H1 (cell line): Measurements from ENCODE around the gene PGM1. TPM values are rescaled to one million over a fixed set of nuclear protein-coding genes. Genes with fewer than 3 reads are reported as not detected.
A peak's percentile ranks its signal among the peaks of the same experiment; 100 is the strongest.

Experiments
- CTCF ChIA-PET: fragments of 300-600 bp; sonication (Branson Sonifier 250); formaldehyde crosslinking; loops from one replicate; lab custom pipeline; 2021; ENCODE audit not compliant: partially characterized antibody; lab: Charles Lee
- POLR2A ChIA-PET: fragments of 300-600 bp; sonication (Branson Sonifier 250); formaldehyde crosslinking; loops from one replicate; lab custom pipeline; 2021; ENCODE audit warnings: inconsistent platforms; ENCODE audit not compliant: partially characterized antibody; lab: Charles Lee
- DNase-seq, 2 experiments: peaks; one replicate each; pipeline versions ENCODE4 v3.0.0 to v3.0.0-alpha.2; 2010 to 2022; ENCODE audit warnings: low spot score in 2 of 2, low read depth in 1 of 2, mixed read lengths in 1 of 2
- FAIRE-seq: peaks from 2 replicates; lab custom pipeline; 2011; peaks lifted over from hg19 to GRCh38; lab: Jason Lieb, UNC
- H2AFZ ChIP-seq: 2 replicates; pipeline ENCODE4 v1.8.1; 2012; ENCODE audit warnings: low read length, inconsistent platforms
- H2AK5ac ChIP-seq: 2 replicates; pipeline ENCODE4 v1.6.1; 2013; ENCODE audit warnings: low read depth, low read length
- H2BK120ac ChIP-seq: replicated peaks from 2 replicates; pipeline ENCODE3; 2013; ENCODE audit warnings: low read depth, low read length, inconsistent platforms
- H2BK12ac ChIP-seq: 2 replicates; pipeline ENCODE4 v1.6.1; 2013; ENCODE audit warnings: low read depth, low read length
- H2BK15ac ChIP-seq: 2 replicates; pipeline ENCODE4 v1.6.1; 2013; ENCODE audit warnings: low read length
- H2BK20ac ChIP-seq: 2 replicates; pipeline ENCODE4 v1.6.1; 2013; ENCODE audit warnings: low read length
- H2BK5ac ChIP-seq: 2 replicates; pipeline ENCODE4 v1.6.1; 2013; ENCODE audit warnings: low read depth, low read length
- H3K14ac ChIP-seq: 2 replicates; pipeline ENCODE4 v1.6.1; 2013; ENCODE audit warnings: inconsistent platforms; ENCODE audit not compliant: insufficient read length
- H3K18ac ChIP-seq: 2 replicates; pipeline ENCODE4 v1.6.1; 2013; ENCODE audit warnings: low read length; ENCODE audit errors: extremely low read depth
- H3K23ac ChIP-seq: 2 replicates; pipeline ENCODE4 v1.6.1; 2013; ENCODE audit warnings: inconsistent platforms; ENCODE audit not compliant: insufficient read length
- H3K23me2 ChIP-seq: 2 replicates; pipeline ENCODE4 v1.6.1; 2013; ENCODE audit warnings: low read depth, low read length
- H3K27ac ChIP-seq: 2 replicates; pipeline ENCODE4 v1.6.1; 2011; ENCODE audit warnings: low read depth, low read length, inconsistent platforms
- H3K27me3 ChIP-seq, 4 experiments: replicated peaks in 1 of 4; 1 replicate in 1 of 4; 2 replicates in 3 of 4; pipeline versions ENCODE4 v1.6.1 to v1.8.1; 2011 to 2013; ENCODE audit warnings: low read length in 3 of 4, mild to moderate bottlenecking in 3 of 4, inconsistent platforms in 2 of 4, mixed read lengths in 2 of 4, moderate library complexity in 1 of 4; ENCODE audit not compliant: control insufficient read depth in 3 of 4, insufficient read depth in 3 of 4; ENCODE audit errors: extremely low read depth in 1 of 4
- H3K36me3 ChIP-seq, 4 experiments: 2 replicates each; pipeline versions ENCODE4 v1.6.1 to v1.8.1; 2011 to 2013; ENCODE audit warnings: mild to moderate bottlenecking in 4 of 4, low read length in 3 of 4, moderate library complexity in 2 of 4, control low read depth in 1 of 4, inconsistent platforms in 1 of 4; ENCODE audit not compliant: insufficient read depth in 4 of 4, control insufficient read depth in 2 of 4
- H3K4ac ChIP-seq: replicated peaks from 2 replicates; pipeline ENCODE3; 2013; ENCODE audit warnings: low read length, low read depth, mixed read lengths, inconsistent platforms; ENCODE audit not compliant: insufficient read length
- H3K4me1 ChIP-seq, 4 experiments: replicated peaks in 1 of 4; 1 replicate in 1 of 4; 2 replicates in 3 of 4; pipeline versions ENCODE4 v1.6.1 to v1.8.1; 2011 to 2013; ENCODE audit warnings: low read length in 3 of 4, inconsistent platforms in 2 of 4, mixed read lengths in 1 of 4; ENCODE audit not compliant: insufficient read depth in 4 of 4, control insufficient read depth in 3 of 4
- H3K4me2 ChIP-seq, 2 experiments: 2 replicates each; pipeline versions ENCODE4 v1.6.1 to v1.8.1; 2011 to 2013; ENCODE audit warnings: low read depth in 2 of 2, low read length in 2 of 2, control low read depth in 1 of 2, inconsistent platforms in 1 of 2, mild to moderate bottlenecking in 1 of 2; ENCODE audit not compliant: insufficient read depth in 1 of 2
- H3K4me3 ChIP-seq, 4 experiments: fragments of 200-600, 300-600 bp in 1 of 4; sonication (generic), shearing (Covaris generic), sonication (Bioruptor Twin) in 1 of 4; 2 replicates each; pipeline versions ENCODE4 v1.5.1 to v1.8.1; 2011 to 2016; ENCODE audit warnings: low read length in 4 of 4, low read depth in 3 of 4, control low read depth in 2 of 4, inconsistent platforms in 2 of 4, mild to moderate bottlenecking in 2 of 4, mixed read lengths in 1 of 4, moderate library complexity in 1 of 4; ENCODE audit not compliant: insufficient read depth in 2 of 4; ENCODE audit errors: extremely low read depth in 1 of 4
- H3K56ac ChIP-seq: replicated peaks from 2 replicates; pipeline ENCODE3; 2013; ENCODE audit warnings: low read depth, mild to moderate bottlenecking, mixed read lengths, low read length, inconsistent platforms; ENCODE audit not compliant: insufficient read length
- H3K79me1 ChIP-seq: 2 replicates; pipeline ENCODE4 v1.6.1; 2013; ENCODE audit warnings: low read depth, low read length, control low read depth
- H3K79me2 ChIP-seq, 2 experiments: 2 replicates each; pipeline versions ENCODE4 v1.6.1 to v1.8.1; 2012 to 2013; ENCODE audit warnings: low read length in 2 of 2, mild to moderate bottlenecking in 2 of 2, inconsistent platforms in 1 of 2; ENCODE audit not compliant: insufficient read depth in 2 of 2, control insufficient read depth in 1 of 2
- H3K9ac ChIP-seq, 4 experiments: replicated peaks in 1 of 4; 1 replicate in 1 of 4; 2 replicates in 3 of 4; pipeline versions ENCODE4 v1.6.1 to v1.8.1; 2011 to 2013; ENCODE audit warnings: low read depth in 3 of 4, low read length in 3 of 4, control low read depth in 2 of 4, mild to moderate bottlenecking in 2 of 4, moderate library complexity in 2 of 4, inconsistent platforms in 1 of 4; ENCODE audit errors: extremely low read depth in 1 of 4
- H3K9me3 ChIP-seq, 2 experiments: 2 replicates each; pipeline versions ENCODE4 v1.6.1 to v1.8.1; 2012 to 2013; ENCODE audit warnings: mild to moderate bottlenecking in 2 of 2, moderate library complexity in 2 of 2, control low read depth in 1 of 2, inconsistent platforms in 1 of 2, low read depth in 1 of 2, low read length in 1 of 2, mixed read lengths in 1 of 2; ENCODE audit not compliant: insufficient read depth in 2 of 2
- H4K20me1 ChIP-seq, 2 experiments: replicated peaks in 1 of 2; 2 replicates each; pipeline versions ENCODE3 to v1.8.1; 2011 to 2013; ENCODE audit warnings: inconsistent platforms in 2 of 2, low read length in 2 of 2, mild to moderate bottlenecking in 1 of 2; ENCODE audit not compliant: insufficient read depth in 2 of 2, control insufficient read depth in 1 of 2
- H4K5ac ChIP-seq: 2 replicates; pipeline ENCODE4 v1.6.1; 2013; ENCODE audit warnings: low read length, low read depth, mixed read lengths, inconsistent platforms; ENCODE audit not compliant: insufficient read length
- H4K8ac ChIP-seq: 2 replicates; pipeline ENCODE4 v1.8.0; 2013; ENCODE audit warnings: mild to moderate bottlenecking, moderate library complexity, low read length, inconsistent platforms; ENCODE audit not compliant: insufficient read depth; ENCODE audit errors: extremely low read depth
- H4K91ac ChIP-seq: replicated peaks from 2 replicates; pipeline ENCODE3; 2013; ENCODE audit warnings: low read length, mixed read lengths, inconsistent platforms; ENCODE audit not compliant: insufficient read length
- E2F6 ChIP-seq: IDR thresholded peaks from 2 replicates; pipeline ENCODE4 v1.6.1; 2012; ENCODE audit warnings: inconsistent platforms
- FOSL1 ChIP-seq: IDR thresholded peaks from 2 replicates; pipeline ENCODE4 v1.6.1; 2011; ENCODE audit warnings: mild to moderate bottlenecking, low read depth, low read length, moderate library complexity; ENCODE audit not compliant: insufficient read depth
- JUND ChIP-seq: IDR thresholded peaks from 2 replicates; pipeline ENCODE4 v1.6.1; 2011; ENCODE audit warnings: mild to moderate bottlenecking, improper control_type of control experiment, low read length
- MAX ChIP-seq: IDR thresholded peaks from 2 replicates; pipeline ENCODE4 v1.6.1; 2012; ENCODE audit warnings: inconsistent platforms
- NRF1 ChIP-seq: IDR thresholded peaks from 2 replicates; pipeline ENCODE4 v1.6.1; 2011; ENCODE audit warnings: mild to moderate bottlenecking, low read depth, low read length, improper control_type of control experiment
- SRF ChIP-seq: IDR thresholded peaks from 2 replicates; pipeline ENCODE4 v1.6.1; 2011; ENCODE audit warnings: mild to moderate bottlenecking, low read depth, low read length, moderate library complexity
- TEAD4 ChIP-seq: IDR thresholded peaks from 2 replicates; pipeline ENCODE4 v1.6.1; 2012; ENCODE audit warnings: low read depth, low read length, inconsistent platforms, mixed read lengths
- WGBS, 2 experiments: shearing (Covaris generic) in 1 of 2; methylation state at CpG; one replicate each; pipeline versions ENCODE4 v1.1.6 to v1.1.7; 2013 to 2015; ENCODE audit warnings: low lambda C conversion rate in 2 of 2, mixed read lengths in 2 of 2, inconsistent platforms in 1 of 2, low coverage in 1 of 2, missing lambda C conversion rate in 1 of 2; ENCODE audit not compliant: insufficient replicate concordance in 2 of 2, insufficient coverage in 1 of 2, insufficient read length in 1 of 2; ENCODE audit errors: extremely low coverage in 1 of 2, missing lambda C conversion rate in 1 of 2; 5-methylcytosine and 5-hydroxymethylcytosine counted together
- polyA plus RNA-seq, 7 experiments: library from polyadenylated mRNA; depleted of rRNA in 3 of 7; stranded (reverse) in 5 of 7; unstranded in 2 of 7; fragments of >200 nt in 5 of 7; fragments of 200-250 nt in 2 of 7; gene quantifications; 1 replicate in 5 of 7; 2 replicates in 1 of 7; 4 replicates in 1 of 7; pipeline versions ENCODE4 v1.2.1 to v1.2.3, GENCODE V29; 2011 to 2013; ENCODE audit warnings: missing spikeins in 2 of 7, mixed read lengths in 2 of 7
- total RNA-seq: library from RNA; stranded (reverse); fragmentation: NEBNext Ultra II Directional; extraction: Animal tissue kit (Norgen Biotek cat#: 25700); gene quantifications from 2 replicates; pipeline ENCODE4 v1.2.1, GENCODE V29; 2021

Gene PGM1
- total and polyA plus RNA-seq, 2 of the 8 experiments (the other 6 are each of a cell fraction or from before 2014, with no cell fraction given) = 33.0 to 65.4 TPM

- Histone ChIP-seq H3K79me1 (no peaks in the 10 kb centered on the region), H4K5ac (no peak overlapping the region), H3K4ac (no peak overlapping the region), H3K18ac (no peak overlapping the region), H3K4me2 (no peak overlapping the region), H2BK15ac (no peak overlapping the region), H2BK120ac (no peak overlapping the region), H3K4me3 (no peak overlapping the region), H3K56ac (no peak overlapping the region), H4K8ac (no peak overlapping the region), H3K36me3 (no peaks in the 10 kb centered on the region), H3K79me2 (no peaks in the 10 kb centered on the region), H3K4me1 (0 out of 7 replicates have a peak, but pooled peaks cover 0 to 2% (median 0%) of the 10 kb centered on the region in 4 experiments), H3K27ac (no peak overlapping the region), H3K14ac (no peak overlapping the region), H2AK5ac (no peak overlapping the region; the same call in 1 of the 2 replicates), H4K91ac (no peak overlapping the region), H2BK20ac (no peak overlapping the region), H4K20me1 (no peaks in the 10 kb centered on the region), H2AFZ (no peak overlapping the region), H3K9ac (no peak overlapping the region), H3K23ac (no peak overlapping the region), H3K27me3 (no peaks in the 10 kb centered on the region), H3K23me2 (no peaks in the 10 kb centered on the region; the same call in 1 of the 2 replicates), H2BK5ac (0 out of 2 replicates have a peak overlapping the region, but pooled peaks have one; percentile 71)
- POLR2A ChIA-PET = interaction anchor here (0.6 to 2.4 kb wide), 2 partner anchors 12 to 20 kb away, joined by 4 to 9 read pairs; no protein-coding TSS in a partner anchor
- FAIRE-seq (no peak), DNase-seq (peak in 1 of 2 experiments; percentile 62)
- 68 to 100% methylated on average over 1 to 4 of the region's 4 CpGs for WGBS, 2 experiments
- CTCF ChIA-PET = interaction anchor here (0.6 to 5.6 kb wide), 10 partner anchors 9 to 801 kb away, joined by 3 to 35 read pairs (median 4); no protein-coding TSS in a partner anchor
- no peak for TF ChIP-seq SRF
- peak; percentile 71; the same call in 1 of the 2 replicates for TF ChIP-seq JUND
- TF ChIP-seq FOSL1 = no peak
- TF ChIP-seq NRF1 = no peak
- 0 out of 2 replicates have a peak, but pooled peaks have one; percentile 27 for TF ChIP-seq MAX
- 0 out of 2 replicates have a peak, but pooled peaks have one; percentile 39 for TF ChIP-seq TEAD4
- peak; percentile 46; the same call in 1 of the 2 replicates for TF ChIP-seq E2F6
- TF ChIP-seq, all 59 proteins: peak for 4
- H3K9me3 ChIP-seq = 0 out of 4 replicates have a peak, but pooled peaks cover 0 to 3% of the 10 kb centered on the region in 2 experiments
- 0 out of 2 replicates have a peak overlapping the region, but pooled peaks have one; percentile 12 for H2BK12ac ChIP-seq
Measured at GRCh38 chr1:63662841-63663240, 69.6 kb downstream of the PGM1 start.
